HG02870 (cell line): ENCODE measurements around the gene SH3PXD2B.

Source experiments
- ATAC-seq: cut with Tn5 transposase; IDR thresholded peaks from one replicate; pipeline ENCODE4 v1.9.1; 2021; ENCODE audit warnings: mild to moderate bottlenecking, moderate library complexity; ENCODE audit not compliant: unreplicated experiment

Gene SH3PXD2B

DNA sequence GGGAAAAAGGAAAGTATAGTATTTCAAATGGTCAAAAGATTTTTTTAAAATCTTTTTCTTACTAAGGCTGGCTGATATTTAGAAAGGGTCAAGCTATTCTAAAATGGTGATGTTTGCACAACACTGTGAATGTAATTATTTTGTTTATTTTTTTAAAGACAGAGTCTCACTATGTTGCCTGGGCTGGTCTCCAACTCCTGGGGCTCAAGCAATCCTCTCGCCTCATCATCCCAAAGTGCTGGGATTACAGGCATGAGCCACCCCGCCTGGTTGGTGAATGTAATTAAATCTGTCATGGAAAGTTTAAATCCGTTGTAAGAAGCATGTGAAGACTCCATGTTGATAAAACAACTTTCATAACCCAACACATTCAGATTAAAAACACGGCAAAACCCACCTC is 173.4 kb downstream of the SH3PXD2B start:
- no peak for ATAC-seq

DNA sequence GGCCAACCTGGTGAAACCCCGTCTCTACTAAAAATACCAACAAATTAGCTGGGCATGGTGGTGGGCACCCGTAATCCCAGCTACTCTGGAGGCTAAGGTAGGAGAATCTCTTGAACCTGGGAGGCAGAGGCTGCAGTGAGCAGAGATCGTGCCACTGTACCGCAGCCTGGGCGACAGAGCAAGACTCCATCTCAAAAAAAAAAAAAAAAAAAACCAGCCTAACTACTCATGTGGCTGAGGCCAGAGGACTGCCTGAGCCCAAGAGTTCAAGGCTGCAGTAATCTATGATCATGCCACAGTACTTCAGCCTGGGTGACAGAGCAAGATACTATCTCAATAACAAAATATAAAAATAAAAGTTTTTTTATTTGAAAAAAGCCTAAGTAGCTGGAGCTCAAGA is 174.0 kb downstream of the SH3PXD2B start:
- ATAC-seq, result no peak

DNA sequence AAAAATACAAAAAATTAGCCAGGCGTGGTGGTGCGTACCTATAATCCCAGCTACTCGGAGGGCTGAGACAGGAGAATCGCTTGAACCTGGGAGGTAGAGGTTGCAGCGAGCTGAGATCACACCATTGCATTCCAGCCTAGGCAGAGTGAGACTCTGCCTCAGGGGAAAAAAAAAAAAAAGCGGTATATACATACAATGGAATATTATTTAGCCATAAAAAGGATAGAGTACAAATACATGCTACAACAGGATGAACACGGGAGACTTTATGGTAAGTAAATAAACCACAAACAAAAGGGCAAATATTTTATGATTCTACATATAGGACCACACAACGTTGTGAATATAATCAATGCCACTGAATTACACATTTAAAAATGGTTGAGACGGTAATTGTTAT is 176.0 kb downstream of the SH3PXD2B start:
- no peak for ATAC-seq

DNA sequence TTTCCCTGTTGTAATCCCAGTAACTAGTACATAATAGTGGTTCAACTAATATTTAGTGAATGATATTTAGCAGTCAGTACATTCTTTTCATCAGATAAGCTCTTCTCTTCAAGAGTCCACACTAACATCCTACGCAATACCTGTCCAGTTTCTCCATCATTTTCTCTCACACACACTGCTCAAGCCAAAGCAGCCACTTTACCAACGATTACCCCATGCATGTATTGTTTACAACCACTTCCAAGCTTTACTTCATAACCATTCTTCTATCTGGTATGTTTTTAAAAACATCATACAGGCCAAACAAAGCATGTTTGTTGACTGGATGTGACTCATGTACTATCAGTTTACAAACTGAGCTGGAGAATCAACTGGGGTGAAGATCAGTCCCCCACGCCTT is 178.1 kb downstream of the SH3PXD2B start:
- ATAC-seq, result no peak
